Superior temporal gyrus (tissue), 1 donor: ENCODE data around the gene C3orf20.

Source experiments
- DNase-seq: peaks from one replicate; pipeline ENCODE4 v3.0.0-alpha.2; 2016; ENCODE audit errors: extremely low spot score

Gene C3orf20

GRCh38 chr3:14674841-14675240 lies at the start of gene C3orf20:
Gene C3orf20, plus strand, starts transcription at chr3:14675141. Its CDS starts 7,573 bp downstream, at chr3:14682714.
- DNase-seq, result no peak

- DNase-seq, result no peak
Measured at GRCh38 chr3:14625443-14625842, 49.5 kb upstream of the C3orf20 start.

GRCh38 chr3:14627815-14628214 lies 47.1 kb upstream of the C3orf20 start:
- DNase-seq, result no peak

GRCh38 chr3:14628406-14628805 lies 46.5 kb upstream of the C3orf20 start:
- no peak for DNase-seq

GRCh38 chr3:14630404-14631100 lies 44.4 kb upstream of the C3orf20 start:
- DNase-seq, result no peak

- no peak for DNase-seq
Measured at GRCh38 chr3:14631101-14631497, 43.8 kb upstream of the C3orf20 start.

- no peak for DNase-seq
Measured at GRCh38 chr3:14631687-14632441, 43.1 kb upstream of the C3orf20 start.

- DNase-seq, result no peak
Measured at GRCh38 chr3:14632442-14632930, 42.5 kb upstream of the C3orf20 start.

GRCh38 chr3:14633417-14633816 lies 41.5 kb upstream of the C3orf20 start:
- DNase-seq, result no peak

GRCh38 chr3:14633819-14634424 lies 41.0 kb upstream of the C3orf20 start:
- DNase-seq, result peak; percentile 26

GRCh38 chr3:14634763-14635400 lies 40.1 kb upstream of the C3orf20 start:
- DNase-seq, result no peak

GRCh38 chr3:14636496-14637087 lies 38.3 kb upstream of the C3orf20 start:
- no peak for DNase-seq

- peak; percentile 32 for DNase-seq
Measured at GRCh38 chr3:14640157-14640562, 34.8 kb upstream of the C3orf20 start.

GRCh38 chr3:14640734-14641133 lies 34.2 kb upstream of the C3orf20 start:
- no peak for DNase-seq

- no peak for DNase-seq
Measured at GRCh38 chr3:14641346-14641745, 33.6 kb upstream of the C3orf20 start.

- DNase-seq, result no peak
Measured at GRCh38 chr3:14645453-14645852, 29.5 kb upstream of the C3orf20 start.

GRCh38 chr3:14646131-14646573 lies 28.8 kb upstream of the C3orf20 start:
- DNase-seq, result no peak

- DNase-seq, result no peak
Measured at GRCh38 chr3:14646589-14647413, 28.1 kb upstream of the C3orf20 start.

GRCh38 chr3:14647976-14648955 lies 26.7 kb upstream of the C3orf20 start:
- DNase-seq, result no peak

GRCh38 chr3:14649466-14649865 lies 25.5 kb upstream of the C3orf20 start:
- DNase-seq, result no peak
